NCI-H2029 (cell line): Measurements from ENCODE around the gene PDK1.

Source experiments
- DNase-seq: peaks from one replicate; lab custom pipeline; 2025; lab: John Stamatoyannopoulos, UW

PDK1 gene

DNA sequence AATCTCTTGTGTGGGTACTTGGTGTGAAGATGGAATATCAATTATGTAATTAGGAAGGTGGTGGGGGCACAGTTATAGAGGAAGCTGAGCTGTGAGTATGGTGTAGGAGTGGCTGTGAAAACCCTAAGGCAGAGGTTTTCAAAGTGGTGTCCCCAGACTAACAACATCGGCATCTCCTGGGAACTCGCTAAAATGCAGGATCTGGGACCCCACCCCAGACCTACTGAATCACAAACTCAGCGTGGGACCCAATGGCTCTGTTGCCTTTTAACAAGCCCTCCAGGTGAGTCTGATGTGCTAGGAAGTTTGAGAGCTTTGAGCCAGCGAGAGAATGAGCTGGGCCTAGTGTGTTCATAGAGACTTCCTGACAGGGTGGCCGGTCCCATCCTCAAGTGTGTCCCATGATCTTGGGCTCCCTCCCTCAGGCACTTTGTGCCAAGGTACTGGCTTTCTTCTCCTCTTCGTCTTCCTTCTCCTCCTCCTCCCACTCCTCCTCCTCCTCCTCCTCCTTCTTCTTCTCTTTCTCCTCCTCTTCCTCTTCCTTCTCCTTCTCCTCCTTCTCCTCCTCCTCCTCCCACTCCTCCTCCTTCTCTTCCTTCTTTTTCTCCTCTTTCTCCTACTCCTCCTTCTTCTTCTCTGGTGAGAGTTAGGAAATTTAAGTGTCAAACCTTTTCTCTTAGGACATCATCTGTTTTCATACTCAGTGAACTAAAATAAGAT is 86.6 kb downstream of the PDK1 start:
- no peak for DNase-seq

DNA sequence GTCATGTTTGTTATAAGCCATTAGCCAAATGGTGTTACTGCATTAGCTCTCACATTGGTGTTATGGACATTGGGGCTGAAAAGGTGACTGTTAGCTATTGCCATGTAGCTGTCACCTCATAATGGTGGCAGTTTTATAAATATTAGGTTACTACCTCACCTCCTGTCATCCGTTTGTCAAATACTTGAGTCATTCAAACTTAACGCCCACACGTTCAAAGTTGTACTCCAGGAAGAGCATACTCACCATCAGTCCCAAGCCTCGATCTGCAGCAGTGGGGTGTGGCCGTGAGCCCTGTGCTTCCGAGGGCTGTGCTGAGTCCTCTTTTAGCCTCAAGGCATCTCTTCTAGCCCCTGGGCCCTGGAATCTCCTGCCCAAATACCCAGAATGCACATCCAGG is 87.3 kb downstream of the PDK1 start:
- no peak for DNase-seq

DNA sequence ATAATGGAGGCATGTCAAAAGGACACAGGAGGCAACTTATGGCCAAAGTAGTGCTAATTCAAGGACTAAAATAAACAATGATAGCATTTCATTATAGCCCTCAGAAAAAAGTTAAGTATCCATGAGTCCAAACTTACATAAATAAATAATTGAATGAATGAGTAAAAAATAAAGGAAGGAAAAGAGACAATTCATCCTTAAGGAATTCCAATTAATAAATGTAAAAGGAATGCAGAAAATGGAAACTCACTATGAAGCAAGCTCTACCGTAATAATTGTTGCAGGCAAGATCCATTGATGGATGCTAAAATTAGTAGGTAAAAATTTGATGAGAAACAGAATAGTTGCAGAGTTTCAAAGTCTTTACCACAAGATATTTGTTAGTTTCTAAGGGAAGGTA is 91.5 kb downstream of the PDK1 start:
- no peak for DNase-seq

- no peak for DNase-seq
These were observed 99.4 kb downstream of the PDK1 start for GRCh38 chr2:172655091-172655837.

DNA sequence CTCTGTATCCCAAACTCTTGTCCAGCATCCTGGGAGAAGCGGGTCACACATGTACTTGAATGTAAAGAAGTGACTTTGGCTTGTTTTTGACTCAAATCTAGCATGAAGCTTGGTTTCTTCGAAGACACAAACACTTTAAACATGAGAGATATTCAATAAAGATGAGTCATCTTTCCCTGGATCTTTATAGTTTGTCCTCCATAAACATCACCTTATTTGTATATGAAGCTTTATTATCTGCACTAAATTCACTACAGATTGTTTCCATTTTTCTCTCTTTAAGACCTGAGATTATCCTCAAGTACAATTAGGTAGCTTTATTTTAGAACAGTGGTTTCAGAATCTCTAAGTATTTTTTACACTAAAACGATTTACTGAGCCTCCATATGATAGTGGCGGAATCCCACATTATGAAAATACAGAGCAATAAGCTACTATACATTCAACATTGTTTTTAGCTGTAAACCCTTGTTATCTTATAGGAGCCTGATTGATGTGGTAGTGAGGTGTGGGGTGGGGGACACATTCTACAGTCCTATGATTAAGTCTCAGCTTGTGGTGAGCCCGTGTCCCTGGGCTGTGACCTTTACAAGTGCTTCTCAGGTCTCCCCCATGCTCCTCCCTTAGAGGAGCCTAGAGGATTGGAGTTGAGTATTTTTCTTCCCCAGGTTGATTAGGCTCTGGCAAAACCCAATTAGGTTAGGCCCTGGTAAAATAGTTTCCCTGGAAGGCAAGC is 100.1 kb downstream of the PDK1 start:
- no peak for DNase-seq
